Sigmoid colon (tissue), 7 donors: ENCODE measurements around the gene FRMPD4. TPM values are rescaled to one million over a fixed set of nuclear protein-coding genes. Genes with fewer than 3 reads are reported as not detected.

Experiments
- DNase-seq: peaks from one replicate; pipeline ENCODE4 v3.0.0-alpha.2; 2019
- H3K27ac ChIP-seq, 4 donors: fragments of 200-600 bp; sonication (generic); one replicate each; pipeline ENCODE4 v1.5.1; 2016 to 2019; ENCODE audit warnings: mild to moderate bottlenecking in 1 of 4
- H3K27me3 ChIP-seq, 3 donors: fragments of 200-600 bp; sonication (generic); one replicate each; pipeline ENCODE4 v1.5.1; 2019; ENCODE audit warnings: mild to moderate bottlenecking in 1 of 3
- H3K36me3 ChIP-seq, 4 donors: fragments of 200-600 bp; sonication (generic); one replicate each; pipeline ENCODE4 v1.5.1; 2016 to 2019
- H3K4me1 ChIP-seq, 4 donors: fragments of 200-600 bp; sonication (generic); one replicate each; pipeline ENCODE4 v1.5.1; 2017 to 2019
- H3K4me3 ChIP-seq, 4 donors: fragments of 200-600 bp; sonication (generic); one replicate each; pipeline ENCODE4 v1.5.1; 2017 to 2019; ENCODE audit warnings: mild to moderate bottlenecking in 2 of 4, moderate library complexity in 1 of 4
- H3K9me3 ChIP-seq, 4 donors: fragments of 200-600 bp in 3 of 4; sonication (generic) in 3 of 4; one replicate each; pipeline versions ENCODE4 v1.5.1 to v1.6.1; 2013 to 2019
- CTCF ChIP-seq, 4 experiments: fragments of 450-650 bp in 3 of 4; fragments of 200-600 bp in 1 of 4; IDR thresholded peaks; one replicate each; pipeline ENCODE4 v1.5.1; 2016 to 2019; ENCODE audit warnings: antibody characterized with exemption in 4 of 4, mild to moderate bottlenecking in 3 of 4, moderate library complexity in 2 of 4
- EP300 ChIP-seq, 4 donors: sonication (generic); formaldehyde crosslinking; IDR thresholded peaks; one replicate each; pipeline ENCODE4 v1.6.1; 2017; ENCODE audit warnings: antibody characterized with exemption in 4 of 4
- POLR2A ChIP-seq, 2 donors: fragments of 450-650 bp; IDR thresholded peaks; one replicate each; pipeline ENCODE4 v1.6.1; 2016; ENCODE audit warnings: antibody characterized with exemption in 2 of 2, mild to moderate bottlenecking in 2 of 2, moderate library complexity in 2 of 2
- POLR2AphosphoS5 ChIP-seq, 4 donors: sonication (generic); formaldehyde crosslinking; IDR thresholded peaks; one replicate each; pipeline ENCODE4 v1.6.1; 2017; ENCODE audit warnings: antibody characterized with exemption in 4 of 4
- WGBS, 2 donors: extraction: QIAGEN DNeasy Blood & Tissue Kit; methylation state at CpG; one replicate each; pipeline ENCODE4 v1.1.7; 2013; 5-methylcytosine and 5-hydroxymethylcytosine counted together
- intact Hi-C: fragments of 100-400 bp; cut with DNase I; formaldehyde crosslinking; loops from one replicate; pipeline ENCODE4 v1.15.1; 2023
- polyA plus RNA-seq, 3 donors: library from polyadenylated mRNA; stranded (reverse); fragments of 200-250 nt; gene quantifications; one replicate each; pipeline ENCODE4 v1.2.3, GENCODE V29; 2013
- total RNA-seq, 4 donors: library from RNA; depleted of rRNA; stranded (reverse); fragments of >200 nt; gene quantifications; one replicate each; pipeline ENCODE4 v1.1.0, GENCODE V29; 2016
- donor health status: healthy with polysubstance abuse.
- donor health status: Bipolar disorder and iron deficiency.
- donor health status: healthy.

The FRMPD4 gene
- total and polyA plus RNA-seq, 7 donors: 0.22 to 5.8 (median 2.9) TPM; not detected in 2

GRCh38 chrX:12378253-12378652 lies 240.0 kb downstream of the FRMPD4 start:
- no peaks in the 10 kb centered on the region for H3K9me3 ChIP-seq
- DNase-seq: no peak
- H3K4me1 ChIP-seq: peaks cover 0 to 4% (median 0%) of the 10 kb centered on the region in 4 donors
- TF ChIP-seq POLR2A (IDR thresholded peaks at IDR 0.05) (no peak), POLR2AphosphoS5 (IDR thresholded peaks at IDR 0.05) (no peak), CTCF (IDR thresholded peaks at IDR 0.05) (no peak), EP300 (IDR thresholded peaks at IDR 0.05) (no peak)
- WGBS, 2 donors: 88 to 91% methylated on average over 7 of the region's 7 CpGs
- intact Hi-C loops: no loop called here
- H3K27me3 ChIP-seq: no peaks in the 10 kb centered on the region
- no peaks in the 10 kb centered on the region for H3K36me3 ChIP-seq
- H3K4me3 ChIP-seq: no peak overlapping the region
- no peak overlapping the region for H3K27ac ChIP-seq

GRCh38 chrX:12378706-12379105 lies 240.4 kb downstream of the FRMPD4 start:
- H3K4me3 ChIP-seq: no peak overlapping the region
- no peaks in the 10 kb centered on the region for H3K27me3 ChIP-seq
- no peak overlapping the region for H3K27ac ChIP-seq
- 84 to 88% methylated on average over 1 of the region's 1 CpG for WGBS, 2 donors
- no peaks in the 10 kb centered on the region for H3K9me3 ChIP-seq
- H3K4me1 ChIP-seq: peaks cover 0 to 4% (median 0%) of the 10 kb centered on the region in 4 donors
- intact Hi-C loops: no loop called here
- no peaks in the 10 kb centered on the region for H3K36me3 ChIP-seq
- DNase-seq: no peak
- no peak for TF ChIP-seq POLR2A (IDR thresholded peaks at IDR 0.05)
- TF ChIP-seq POLR2AphosphoS5 (IDR thresholded peaks at IDR 0.05): no peak
- no peak for TF ChIP-seq EP300 (IDR thresholded peaks at IDR 0.05)
- no peak for TF ChIP-seq CTCF (IDR thresholded peaks at IDR 0.05)

DNA sequence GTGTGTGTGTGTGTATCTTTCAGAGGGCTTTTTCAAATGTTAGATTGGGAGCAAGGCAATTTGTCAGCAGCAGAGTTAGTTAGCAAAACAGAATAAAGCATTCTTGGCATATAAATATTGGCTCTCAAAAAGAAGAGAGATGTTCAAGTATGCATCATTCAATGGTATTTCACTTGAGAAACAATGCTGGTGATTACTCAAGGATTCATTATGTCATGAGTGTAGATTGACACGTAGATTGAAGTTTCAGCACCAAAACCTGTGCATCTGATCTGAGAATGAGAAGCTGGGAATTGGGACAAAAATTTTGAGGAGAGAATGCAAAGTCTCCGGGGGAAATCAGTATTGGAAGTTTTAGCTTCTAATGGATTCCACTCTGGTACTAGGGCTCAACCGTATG lies 241.4 kb downstream of the FRMPD4 start:
- H3K9me3 ChIP-seq: no peaks in the 10 kb centered on the region
- H3K36me3 ChIP-seq: no peaks in the 10 kb centered on the region
- peaks cover 0 to 4% (median 0%) of the 10 kb centered on the region in 4 donors for H3K4me1 ChIP-seq
- no peaks in the 10 kb centered on the region for H3K27me3 ChIP-seq
- H3K4me3 ChIP-seq: no peak overlapping the region
- no peak overlapping the region for H3K27ac ChIP-seq
- no peak for TF ChIP-seq POLR2AphosphoS5 (IDR thresholded peaks at IDR 0.05)
- no peak for TF ChIP-seq CTCF (IDR thresholded peaks at IDR 0.05)
- TF ChIP-seq EP300 (IDR thresholded peaks at IDR 0.05): no peak
- TF ChIP-seq POLR2A (IDR thresholded peaks at IDR 0.05): no peak
- WGBS, 2 donors: 81 to 83% methylated on average over 3 of the region's 3 CpGs
- DNase-seq: no peak
- intact Hi-C loops: no loop called here

DNA sequence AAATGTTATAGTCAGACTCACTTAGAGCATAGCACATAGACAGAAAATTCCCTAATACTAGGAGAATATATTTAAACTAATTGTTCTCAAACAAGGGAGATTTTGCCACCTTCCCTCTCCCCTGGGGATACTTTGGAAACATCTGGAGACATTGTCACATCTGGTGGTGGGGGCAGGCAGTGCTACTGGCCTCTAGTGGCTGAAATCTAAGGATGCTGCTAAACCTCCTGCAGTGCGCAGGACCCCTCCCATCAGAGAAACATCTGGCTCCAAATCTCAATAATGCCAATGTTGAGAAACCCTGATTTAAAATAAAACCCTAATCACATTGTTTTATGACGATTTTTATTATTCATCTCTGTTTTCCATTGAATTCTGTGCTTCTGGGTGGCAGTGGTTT lies 244.9 kb downstream of the FRMPD4 start:
- H3K27me3 ChIP-seq: no peaks in the 10 kb centered on the region
- H3K9me3 ChIP-seq: no peaks in the 10 kb centered on the region
- H3K4me1 ChIP-seq: no peaks in the 10 kb centered on the region
- H3K36me3 ChIP-seq: no peaks in the 10 kb centered on the region
- intact Hi-C loops: no loop called here
- no peak overlapping the region for H3K4me3 ChIP-seq
- DNase-seq: no peak
- WGBS, 2 donors: 19 to 55% methylated on average over 2 of the region's 2 CpGs
- TF ChIP-seq POLR2AphosphoS5 (IDR thresholded peaks at IDR 0.05): no peak
- no peak for TF ChIP-seq CTCF (IDR thresholded peaks at IDR 0.05)
- no peak for TF ChIP-seq EP300 (IDR thresholded peaks at IDR 0.05)
- no peak for TF ChIP-seq POLR2A (IDR thresholded peaks at IDR 0.05)
- H3K27ac ChIP-seq: no peak overlapping the region

DNA sequence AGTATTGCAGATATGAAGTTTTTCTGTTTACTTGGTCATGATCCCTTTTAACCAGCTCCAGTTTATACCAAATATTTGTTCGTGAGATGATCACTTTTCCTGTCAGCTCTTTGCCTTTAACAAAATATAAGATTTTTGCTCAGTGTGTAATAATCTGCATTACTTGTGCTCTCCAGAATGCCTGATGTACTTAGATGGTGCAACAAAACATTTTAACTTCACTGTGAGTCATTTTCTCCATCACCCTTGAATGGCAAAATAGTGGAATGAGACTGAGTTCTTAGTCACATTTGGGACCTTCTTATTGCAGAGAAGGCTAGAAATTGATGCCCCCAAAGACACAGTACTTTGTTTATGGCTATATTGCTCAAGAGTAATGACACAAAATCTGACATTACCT lies 252.0 kb downstream of the FRMPD4 start:
- no peaks in the 10 kb centered on the region for H3K4me1 ChIP-seq
- WGBS, 2 donors: 92 to 94% methylated on average over 1 of the region's 1 CpG
- no peak overlapping the region for H3K4me3 ChIP-seq
- intact Hi-C loops: no loop called here
- H3K9me3 ChIP-seq: no peaks in the 10 kb centered on the region
- no peak overlapping the region for H3K27ac ChIP-seq
- no peaks in the 10 kb centered on the region for H3K27me3 ChIP-seq
- DNase-seq: no peak
- H3K36me3 ChIP-seq: no peaks in the 10 kb centered on the region
- TF ChIP-seq CTCF (IDR thresholded peaks at IDR 0.05) (no peak), EP300 (IDR thresholded peaks at IDR 0.05) (no peak), POLR2AphosphoS5 (IDR thresholded peaks at IDR 0.05) (no peak), POLR2A (IDR thresholded peaks at IDR 0.05) (no peak)
